Stimulated activated CD4-positive, alpha-beta T cell treated with anti-CD3 and anti-CD28 coated beads, Interleukin-2, amount 100 ng/mL, for 48 hours (primary cell): ENCODE measurements around the gene DLK2.
"Not testable (repeated sequence)": the region's sequence is repeated elsewhere in the genome, so short reads cannot be mapped to it uniquely, and the experiment has no call there.

Experiments
- DNase-seq, 2 donors: peaks; one replicate each; pipeline ENCODE4 v3.0.0-alpha.2; 2020

DLK2 gene

DNA sequence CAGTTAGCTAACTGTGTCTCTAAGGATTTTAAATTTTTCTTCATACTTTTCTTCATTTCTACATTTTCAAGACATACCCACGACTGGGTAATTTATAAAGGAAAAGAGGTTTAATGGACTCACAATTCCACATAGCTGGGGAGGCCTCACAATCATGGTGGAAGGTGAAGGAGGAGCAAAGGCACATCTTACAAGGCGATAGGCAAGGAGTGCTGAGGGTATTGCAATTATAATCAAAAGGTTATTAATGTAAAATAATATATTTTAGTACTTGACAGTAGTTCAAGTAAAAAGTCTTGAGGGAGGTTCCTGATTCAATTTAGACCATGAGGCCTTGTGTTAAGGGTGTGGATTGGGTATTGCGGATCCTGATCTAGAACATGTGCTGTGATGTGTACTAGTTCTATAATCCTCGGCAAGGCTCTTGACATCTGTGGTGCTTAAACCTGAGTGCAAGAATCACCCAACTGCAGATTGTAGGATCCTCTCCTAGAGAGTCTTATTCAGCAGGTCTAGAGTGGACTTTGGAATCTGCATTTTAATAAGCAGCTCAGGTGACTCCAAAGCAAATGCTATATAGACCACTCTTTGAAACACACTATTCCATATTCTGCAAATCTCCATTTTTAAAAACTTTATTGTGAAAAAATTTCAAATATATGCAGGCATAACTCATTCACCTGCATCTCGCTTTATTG lies 35.2 kb downstream of the DLK2 start:
- no peak for DNase-seq

DNA sequence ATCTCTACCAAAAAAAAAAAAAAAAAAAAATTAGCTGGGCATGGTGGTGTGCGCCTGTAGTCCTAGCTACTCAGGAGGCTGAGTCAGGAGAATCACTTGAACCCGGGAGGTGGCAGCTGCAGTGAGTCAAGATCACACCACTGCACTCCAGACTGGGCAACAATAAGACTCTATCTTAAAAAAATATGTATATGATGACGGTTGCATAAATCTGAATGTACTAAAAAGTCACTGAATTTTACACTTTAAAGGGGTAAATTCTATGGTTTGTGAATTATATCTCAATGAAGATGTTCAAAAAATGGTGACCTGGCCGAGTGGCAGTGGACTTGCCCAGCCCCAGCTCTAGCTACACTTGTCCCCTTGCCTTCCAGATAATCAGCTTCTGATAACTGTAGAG lies 38.4 kb downstream of the DLK2 start:
- no peak for DNase-seq

DNA sequence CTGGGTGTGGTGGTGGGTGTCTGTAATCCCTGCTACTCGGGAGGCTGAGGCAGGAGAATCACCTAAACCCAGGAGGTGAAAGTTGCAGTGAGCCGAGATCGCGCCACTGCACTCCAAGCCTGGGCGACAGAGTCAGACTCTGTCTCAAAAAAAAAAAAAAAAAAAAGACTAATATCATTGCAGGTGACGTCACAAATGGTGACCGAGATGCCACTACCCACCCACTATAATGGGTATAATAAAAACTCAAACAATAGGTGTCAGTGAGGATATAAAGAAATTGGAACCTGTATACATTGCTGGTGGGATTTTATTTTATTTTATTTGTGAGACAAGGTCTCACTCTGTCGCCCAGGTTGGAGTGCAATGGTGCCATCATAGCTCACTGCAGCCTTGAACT lies 40.1 kb downstream of the DLK2 start:
- not testable (repeated sequence) for DNase-seq

DNA sequence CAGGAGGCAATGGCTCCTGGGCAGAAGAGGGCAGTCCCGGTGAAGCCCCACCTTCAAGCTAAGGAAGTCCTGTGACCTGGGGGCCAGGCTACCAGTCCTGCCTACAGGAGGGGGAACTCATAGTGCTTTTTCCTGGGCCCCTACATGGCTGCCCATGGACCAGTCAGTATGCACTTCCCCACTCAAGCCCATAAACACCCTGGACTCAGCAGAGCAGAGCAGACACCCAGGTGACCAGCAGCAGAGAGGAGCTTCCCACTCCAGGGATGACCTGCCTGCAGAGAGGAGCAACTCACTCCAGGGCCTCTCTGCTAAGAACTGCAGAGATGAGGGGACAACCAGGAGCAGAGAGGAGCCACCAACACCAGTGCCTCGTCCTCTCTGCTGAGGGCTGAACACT lies 42.3 kb downstream of the DLK2 start:
- no peak for DNase-seq

DNA sequence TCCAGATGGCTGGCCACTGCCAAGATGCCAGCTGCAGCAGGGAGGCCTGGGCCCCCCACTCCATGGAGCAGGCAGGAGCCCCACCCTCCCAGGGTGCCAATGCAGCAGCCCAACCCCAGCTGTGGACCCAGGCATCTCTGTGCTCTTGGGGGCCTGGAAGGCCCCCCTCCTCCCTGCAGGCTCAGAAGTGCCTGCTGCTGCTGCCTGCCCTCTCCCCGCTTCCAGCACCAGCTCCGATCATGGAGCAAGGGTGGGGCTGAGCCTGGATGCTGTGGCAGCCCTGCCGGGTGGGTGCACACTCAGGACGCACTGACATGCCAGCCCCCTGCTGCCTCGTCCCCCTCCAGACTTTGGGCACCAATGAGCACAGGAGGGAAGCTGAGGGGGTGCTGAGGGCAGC lies 42.8 kb downstream of the DLK2 start:
- DNase-seq = no peak

DNA sequence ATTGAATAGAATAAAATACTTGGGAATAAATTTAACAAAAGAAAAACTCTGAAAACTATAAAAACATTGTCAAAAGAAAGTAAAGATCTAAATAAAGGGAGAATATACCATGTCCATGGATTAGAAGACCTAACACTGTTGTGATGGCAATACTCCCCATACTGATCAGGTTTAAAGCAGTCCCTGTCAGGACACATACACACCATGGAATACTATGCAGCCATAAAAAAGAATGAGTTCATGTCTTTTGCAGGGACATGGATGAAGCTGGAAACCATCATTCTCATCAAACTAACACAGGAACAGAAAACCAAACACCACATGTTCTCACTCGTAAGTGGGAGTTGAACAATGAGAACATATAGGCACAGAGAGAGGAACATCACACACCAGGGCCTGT lies 44.6 kb downstream of the DLK2 start:
- DNase-seq = not testable (repeated sequence)

DNA sequence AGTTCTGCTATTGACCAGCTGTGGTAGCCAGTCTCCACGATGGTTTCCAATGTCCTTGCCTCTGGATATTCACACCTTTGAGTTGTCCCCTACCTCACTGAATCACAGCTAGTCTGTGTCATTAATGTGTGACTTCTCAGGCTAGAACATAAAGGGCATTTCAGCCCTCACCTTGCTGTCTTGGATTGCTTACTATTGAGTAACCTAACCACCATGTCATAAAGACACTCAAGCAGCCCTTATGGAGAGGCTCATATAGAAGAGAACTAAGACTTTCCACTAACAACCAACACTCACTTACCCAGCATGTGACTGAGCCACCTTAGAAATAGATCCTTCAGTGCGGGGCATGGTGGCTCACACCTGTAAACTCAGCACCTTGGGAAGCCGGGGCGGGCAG lies 47.1 kb downstream of the DLK2 start:
- no peak for DNase-seq

DNA sequence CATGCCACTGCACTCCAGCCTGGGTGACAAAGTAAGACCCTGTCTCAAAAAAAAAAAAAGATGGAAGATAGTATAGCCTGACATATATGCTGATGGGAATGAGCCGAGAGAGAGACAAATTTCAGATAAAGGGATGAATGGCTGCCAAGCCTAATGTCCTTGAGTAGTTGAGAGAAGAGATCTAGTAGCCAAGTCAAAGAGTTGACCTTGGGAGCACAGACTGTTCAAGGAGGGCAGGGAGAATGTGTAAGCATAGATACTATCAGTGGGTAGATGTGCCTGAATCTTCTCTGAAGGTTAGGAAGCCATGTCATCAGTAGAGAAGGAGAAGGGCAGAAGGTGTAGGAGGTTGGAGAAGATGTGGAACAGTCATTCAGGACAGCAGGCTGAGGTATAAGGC lies 48.1 kb downstream of the DLK2 start:
- no peak for DNase-seq

DNA sequence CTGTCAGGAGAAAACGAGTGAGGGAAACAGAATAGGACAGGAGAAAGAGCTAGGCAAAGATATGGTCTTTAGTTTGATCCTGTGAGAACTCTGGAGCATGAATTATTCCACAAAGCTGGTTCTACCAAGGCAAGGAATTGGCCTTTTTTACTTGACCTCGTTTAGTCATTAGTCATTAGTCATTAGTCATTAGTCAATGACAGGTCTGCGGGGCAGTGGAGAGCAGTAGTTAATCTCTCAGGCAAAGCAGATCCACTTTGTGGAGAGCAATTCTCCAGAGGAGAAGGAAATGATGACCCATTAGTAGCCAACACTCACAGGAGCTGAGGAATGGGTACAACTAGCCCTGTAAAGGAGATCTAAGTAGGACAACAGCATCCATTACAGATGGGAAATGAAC lies 50.0 kb downstream of the DLK2 start:
- no peak for DNase-seq

DNA sequence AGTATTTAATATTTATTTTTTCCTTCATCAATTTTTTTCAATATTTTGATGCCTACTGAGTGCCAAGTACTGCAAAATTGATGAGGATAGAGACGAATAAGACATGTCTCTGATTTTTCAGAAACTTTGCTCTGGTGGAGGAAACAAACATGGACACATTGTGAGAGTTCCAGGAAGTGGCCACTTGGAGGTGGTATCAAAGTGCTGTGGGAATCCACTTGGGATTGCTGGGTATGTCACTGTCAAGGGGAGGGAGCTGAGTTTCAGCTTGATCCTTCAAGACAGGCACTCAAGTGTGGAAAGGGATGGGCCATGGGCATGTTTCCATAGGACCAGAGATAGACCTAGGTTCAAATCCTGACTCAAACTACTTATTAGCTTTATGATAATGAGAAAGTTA lies 52.5 kb downstream of the DLK2 start:
- no peak for DNase-seq

DNA sequence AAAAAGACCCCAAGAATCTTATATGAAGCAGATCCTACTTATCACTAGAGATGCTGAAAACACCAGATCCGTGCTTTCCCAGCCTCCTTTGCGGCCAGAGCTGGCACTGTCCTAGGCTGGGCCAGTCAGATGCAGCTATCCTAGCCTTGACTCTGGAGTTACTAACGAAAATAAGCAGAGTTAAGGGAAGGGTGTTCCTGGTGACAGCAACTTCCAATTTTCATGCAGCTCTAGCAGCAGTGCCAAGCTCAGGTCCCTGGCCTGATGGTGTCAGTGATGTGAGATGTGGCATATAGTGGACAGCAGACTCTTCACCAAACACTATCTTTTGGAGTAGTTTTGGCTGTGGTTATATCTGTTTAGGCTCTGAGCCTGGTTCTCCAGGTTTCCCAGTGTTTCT lies 53.6 kb downstream of the DLK2 start:
- no peak for DNase-seq
